K562 (cell line): ENCODE data around the gene ANO9. TPM values are rescaled to one million over a fixed set of nuclear protein-coding genes. Genes with fewer than 3 reads are reported as not detected.

ENCODE experiments used
- ATAC-seq: fragments of 200-7000 bp; cut with Tn5 transposase; 3 replicates; pipeline ENCODE4 v1.9.1; 2020; ENCODE audit warnings: moderate library complexity
- BruUV-seq: library from RNA; stranded (reverse); fragments of 400-500 nt; replicated peaks from 2 replicates; lab custom pipeline; 2021; lab: Mats Ljungman, UMichigan
- CTCF ChIA-PET: fragments of 300-600 bp; formaldehyde crosslinking; extraction: SDS; loops from one replicate; lab custom pipeline; 2021; ENCODE audit warnings: low intra/inter-chr PET ratio; lab: Yijun Ruan, JAX
- POLR2A ChIA-PET: fragments of 300-600, 350-650 bp; sonication (Branson Sonifier 250); formaldehyde crosslinking; extraction: SDS; loops from one replicate; lab custom pipeline; 2021; ENCODE audit warnings: antibody characterized with exemption, inconsistent platforms; lab: Yijun Ruan, JAX
- DNase-seq, 4 experiments: peaks; one replicate each; pipeline versions ENCODE4 v3.0.0 to v3.0.0-alpha.2; 2011 to 2018; ENCODE audit warnings: low spot score in 3 of 4, mixed read lengths in 3 of 4; ENCODE audit errors: extremely low read depth in 1 of 4
- FAIRE-seq: peaks from 2 replicates; lab custom pipeline; 2011; peaks lifted over from hg19 to GRCh38; lab: Jason Lieb, UNC
- H2AFZ ChIP-seq: 2 replicates; pipeline ENCODE4 v1.6.0; 2011; ENCODE audit warnings: low read depth, low read length, control low read depth, inconsistent platforms
- H3K27ac ChIP-seq: fragments of 200-600 bp; 3 replicates; pipeline ENCODE4 v1.8.0; 2011; ENCODE audit warnings: low read depth, mild to moderate bottlenecking, control low read depth, inconsistent platforms, low read length, moderate library complexity, mixed read lengths; ENCODE audit errors: extremely low read depth
- H3K27me3 ChIP-seq, 2 experiments: fragments of 300-600 bp in 1 of 2; 2 replicates in 1 of 2; 3 replicates in 1 of 2; pipeline versions ENCODE4 v1.6.0 to v1.8.0; 2011; ENCODE audit warnings: inconsistent platforms in 2 of 2, low read length in 2 of 2, mild to moderate bottlenecking in 1 of 2, mixed read lengths in 1 of 2, moderate library complexity in 1 of 2; ENCODE audit not compliant: control insufficient read depth in 2 of 2, insufficient read depth in 2 of 2
- H3K36me3 ChIP-seq: fragments of 300-600 bp; 3 replicates; pipeline ENCODE4 v1.8.0; 2011; ENCODE audit warnings: mild to moderate bottlenecking, low read length, inconsistent platforms; ENCODE audit not compliant: control insufficient read depth, insufficient read depth
- H3K4me1 ChIP-seq, 2 experiments: fragments of 200-600 bp in 1 of 2; replicated peaks in 1 of 2; 2 replicates in 1 of 2; 3 replicates in 1 of 2; pipeline versions ENCODE4 v1.5.1 to v1.8.0; 2011; ENCODE audit warnings: inconsistent platforms in 2 of 2, low read length in 2 of 2, mild to moderate bottlenecking in 1 of 2, mixed read lengths in 1 of 2, moderate library complexity in 1 of 2; ENCODE audit not compliant: control insufficient read depth in 2 of 2, insufficient read depth in 2 of 2
- H3K4me2 ChIP-seq: 2 replicates; pipeline ENCODE4 v1.6.1; 2011; ENCODE audit warnings: low read length, control low read depth, inconsistent platforms, mixed read lengths; ENCODE audit not compliant: insufficient read depth
- H3K4me3 ChIP-seq: fragments of 200-600 bp; sonication (generic), shearing (Covaris generic); 2 replicates; pipeline ENCODE4 v1.5.1; 2016; ENCODE audit warnings: control low read depth, inconsistent platforms
- H3K79me2 ChIP-seq: fragments of 200-600 bp; 3 replicates; pipeline ENCODE4 v1.8.0; 2011; ENCODE audit warnings: low read length, inconsistent platforms; ENCODE audit not compliant: control insufficient read depth, insufficient read depth
- H3K9ac ChIP-seq, 2 experiments: 2 replicates each; pipeline versions ENCODE4 v1.6.0 to v1.6.1; 2011; ENCODE audit warnings: low read depth in 2 of 2, low read length in 2 of 2, control low read depth in 1 of 2, inconsistent platforms in 1 of 2, mild to moderate bottlenecking in 1 of 2, mixed read lengths in 1 of 2; ENCODE audit not compliant: insufficient read depth in 1 of 2
- H3K9me1 ChIP-seq: one replicate; pipeline ENCODE4 v1.6.0; 2011; ENCODE audit warnings: inconsistent platforms, mild to moderate bottlenecking, low read length, moderate library complexity; ENCODE audit not compliant: control insufficient read depth, insufficient read depth
- H3K9me3 ChIP-seq: replicated peaks from 2 replicates; pipeline ENCODE4 v1.5.1; 2011; ENCODE audit warnings: low read depth, low read length, inconsistent platforms; ENCODE audit not compliant: control insufficient read depth, insufficient read depth
- H4K20me1 ChIP-seq: replicated peaks from 2 replicates; pipeline ENCODE4 v1.6.1; 2011; ENCODE audit warnings: low read length, inconsistent platforms, mixed read lengths; ENCODE audit not compliant: control insufficient read depth, insufficient read depth
- FOSL1 ChIP-seq: fragments of 200-800 bp; sonication (Bioruptor generic); conservative IDR thresholded peaks from 2 replicates; pipeline ENCODE4 v1.6.1; 2016; ENCODE audit warnings: missing genetic modification characterization, missing compliant biosample characterization
- NFXL1 ChIP-seq: fragments of 450-650 bp; formaldehyde crosslinking; IDR thresholded peaks from 2 replicates; pipeline ENCODE4 v1.4.0; 2021; ENCODE audit warnings: mild to moderate bottlenecking
- NR4A1 ChIP-seq, 2 experiments: fragments of 250-450 bp in 1 of 2; fragments of 450-650 bp in 1 of 2; sonication (Bioruptor Pico) in 1 of 2; IDR thresholded peaks; 2 replicates each; pipeline versions ENCODE4 v1.4.0 to v1.6.1; 2016 to 2020; ENCODE audit warnings: mild to moderate bottlenecking in 2 of 2, missing compliant biosample characterization in 1 of 2, missing genetic modification characterization in 1 of 2, moderate library complexity in 1 of 2
- RBFOX2 ChIP-seq: fragments of 200-400 bp; formaldehyde crosslinking; IDR thresholded peaks from 2 replicates; pipeline ENCODE4 v1.6.1; 2017; ENCODE audit warnings: low read depth, mild to moderate bottlenecking, low read length, moderate library complexity
- TAF7 ChIP-seq: fragments of 450-650 bp; IDR thresholded peaks from 2 replicates; pipeline ENCODE4 v1.6.1; 2016; ENCODE audit warnings: missing genetic modification characterization, missing compliant biosample characterization
- ZNF212 ChIP-seq: fragments of 450-650 bp; formaldehyde crosslinking; IDR thresholded peaks from 2 replicates; pipeline ENCODE4 v1.4.0; 2020; ENCODE audit warnings: mild to moderate bottlenecking
- ZNF23 ChIP-seq: fragments of 250-450 bp; sonication (Bioruptor Pico); IDR thresholded peaks from 2 replicates; pipeline ENCODE4 v1.4.0; 2020; ENCODE audit warnings: mild to moderate bottlenecking
- ZNF445 ChIP-seq: fragments of 250-450 bp; sonication (Bioruptor Pico); IDR thresholded peaks from 2 replicates; pipeline ENCODE4 v1.4.0; 2020; ENCODE audit warnings: low read depth, mild to moderate bottlenecking, moderate library complexity
- ZNF785 ChIP-seq: fragments of 250-450 bp; sonication (Bioruptor Pico); IDR thresholded peaks from 2 replicates; pipeline ENCODE4 v1.4.0; 2020; ENCODE audit warnings: mild to moderate bottlenecking
- WGBS: fragments of 100-300 bp; shearing (Covaris generic); methylation state at CpG from one replicate; pipeline ENCODE4 v1.1.6; 2016; ENCODE audit warnings: low coverage, mixed read lengths; ENCODE audit not compliant: insufficient coverage; ENCODE audit errors: missing lambda C conversion rate; 5-methylcytosine and 5-hydroxymethylcytosine counted together
- in situ Hi-C: fragments of 300-500 bp; cut with MboI; formaldehyde crosslinking; loops from 4 replicates; pipeline ENCODE4 v1.15.0; 2018; ENCODE audit warnings: inconsistent platforms, mixed read lengths
- intact Hi-C: fragments of 100-400 bp; cut with micrococcal nuclease; formaldehyde crosslinking; loops from 2 replicates; pipeline ENCODE4 v1.14.2; 2022
- polyA plus RNA-seq, 8 experiments: library from polyadenylated mRNA; depleted of rRNA in 4 of 8; stranded (reverse) in 5 of 8; unstranded in 3 of 8; fragments of >200 nt; fragmentation: Nextera tagmentation in 2 of 8; fragmentation: Illumina TruSeq in 1 of 8; extraction: Ambion mirVana in 2 of 8; extraction: Trizol in 1 of 8; gene quantifications; 2 replicates each; pipeline versions ENCODE4 v1.2.1 to v1.2.3, GENCODE V29; 2011 to 2014; ENCODE audit warnings: inconsistent platforms in 1 of 8, missing spikeins in 1 of 8
- total RNA-seq, 7 experiments: library from RNA; depleted of rRNA in 6 of 7; stranded (reverse); fragments of >200 nt in 6 of 7; fragmentation: Illumina TruSeq in 2 of 7; extraction: Trizol in 2 of 7; gene quantifications; 2 replicates each; pipeline versions ENCODE4 v1.2.1 to v1.2.3, GENCODE V29; 2011 to 2021; ENCODE audit warnings: low replicate concordance in 1 of 7
- TF ChIP-seq, protein P1 (sequence below), 2 experiments: fragments of 450-650 bp in 1 of 2; sonication (generic) in 1 of 2; formaldehyde crosslinking; conservative IDR thresholded peaks; 2 replicates each; pipeline versions ENCODE4 v1.4.0 to v1.8.1; 2020 to 2022; ENCODE audit warnings: mild to moderate bottlenecking in 1 of 2, missing genetic modification reagents in 1 of 2
- TF ChIP-seq, protein P2 (sequence below), 2 experiments: fragments of 450-650 bp; conservative IDR thresholded peaks; 2 replicates each; pipeline ENCODE4 v1.6.1; 2017; ENCODE audit warnings: mild to moderate bottlenecking in 2 of 2, moderate library complexity in 2 of 2

Gene ANO9
- total and polyA plus RNA-seq, 9 of the 15 experiments (the other 6 are each of a cell fraction or from before 2014, with no cell fraction given), result 0.20 to 14.5 (median 4.5) TPM

DNA sequence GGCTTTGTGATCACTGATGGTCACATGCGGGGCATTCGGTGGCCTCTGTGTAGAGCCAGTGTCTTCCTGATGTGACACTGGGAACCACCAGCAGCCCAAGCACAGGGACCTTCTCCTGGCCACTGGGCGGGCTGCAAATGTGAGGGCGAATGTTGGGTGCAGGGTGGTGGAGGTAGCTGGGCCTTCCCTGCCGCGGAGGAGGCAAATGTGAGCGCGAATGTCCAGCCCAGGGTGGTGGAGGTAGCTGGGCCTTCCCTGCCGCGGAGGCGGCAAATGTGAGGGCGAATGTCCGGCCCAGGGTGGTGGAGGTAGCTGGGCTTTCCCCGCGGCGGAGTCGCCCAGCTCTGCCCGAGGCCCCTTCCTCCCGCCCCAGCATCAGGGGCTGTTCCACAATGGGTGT is 31.6 kb upstream of the ANO9 start:
- peaks cover 0 to 52% of the 10 kb centered on the region in 2 experiments; a peak in 3 of 5 replicates for H3K4me1 ChIP-seq
- no peak overlapping the region for H3K4me3 ChIP-seq
- H4K20me1 ChIP-seq, result no peaks in the 10 kb centered on the region
- 0 out of 2 replicates have a peak, but pooled peaks have one; percentile 14 for TF ChIP-seq RBFOX2
- TF ChIP-seq NR4A1 (CRISPR knock-in tag; IDR thresholded peaks at IDR 0.05), result no peak
- no peak for TF ChIP-seq NR4A1 (tag; IDR thresholded peaks at IDR 0.05)
- TF ChIP-seq, all 486 proteins: peak for 1
- intact Hi-C loops (no loop called here), in situ Hi-C loops (no loop called here)
- no peak for FAIRE-seq
- Histone ChIP-seq H3K27me3 (no peaks in the 10 kb centered on the region), H3K9me1 (no peaks in the 10 kb centered on the region), H3K79me2 (peaks cover 58% of the 10 kb centered on the region), H3K4me2 (no peak overlapping the region), H3K9ac (no peak overlapping the region), H2AFZ (no peak overlapping the region), H3K27ac (no peak overlapping the region), H3K36me3 (peaks cover 27% of the 10 kb centered on the region), H3K9me3 (no peaks in the 10 kb centered on the region)
- no TSS peak for BruUV-seq
- POLR2A ChIA-PET, result interaction anchor here (1.4 kb wide), 1 partner anchor 8 kb away, joined by 4 read pairs; no protein-coding TSS in a partner anchor
- no peak for DNase-seq
- WGBS, result 96% methylated on average over 18 of the region's 19 CpGs
- ATAC-seq, result no peak
- CTCF ChIA-PET, result no interaction called here

DNA sequence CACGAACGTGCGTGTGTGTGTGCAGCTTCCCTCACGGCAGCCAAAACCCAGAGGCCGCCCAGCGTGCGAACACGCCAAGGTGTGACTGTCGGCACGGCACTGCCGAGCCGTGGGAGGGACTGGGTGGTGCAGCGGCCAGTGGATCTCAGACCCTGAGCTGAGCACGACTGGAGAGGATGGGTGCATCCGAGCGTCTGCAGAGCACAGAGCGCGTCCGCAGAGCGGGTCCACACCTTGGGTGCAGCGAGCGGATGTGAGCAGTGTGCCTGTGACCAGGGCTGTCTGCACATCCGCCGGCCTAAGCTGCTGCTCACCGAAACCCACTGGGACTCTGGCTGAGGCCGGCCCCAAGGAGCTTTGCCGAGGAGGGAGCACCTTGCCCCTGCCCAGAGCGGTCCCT is 31.0 kb upstream of the ANO9 start:
- in situ Hi-C loops, result no loop called here
- Histone ChIP-seq H3K4me1 (peaks cover 0 to 52% of the 10 kb centered on the region in 2 experiments; a peak in 3 of 5 replicates), H3K4me2 (no peak overlapping the region), H2AFZ (no peak overlapping the region), H3K9ac (0 out of 4 replicates have a peak overlapping the region, but pooled peaks of 1 of the 2 experiments have one; percentile 40), H3K79me2 (peaks cover 61% of the 10 kb centered on the region), H3K27ac (no peak overlapping the region), H3K9me1 (no peaks in the 10 kb centered on the region), H3K4me3 (no peak overlapping the region), H3K9me3 (no peaks in the 10 kb centered on the region), H3K27me3 (no peaks in the 10 kb centered on the region), H3K36me3 (peaks cover 27% of the 10 kb centered on the region), H4K20me1 (no peaks in the 10 kb centered on the region)
- CTCF ChIA-PET, result no interaction called here
- ATAC-seq (no peak), DNase-seq (no peak), FAIRE-seq (no peak)
- WGBS, result 96% methylated on average over 18 of the region's 28 CpGs
- intact Hi-C loops, result no loop called here
- POLR2A ChIA-PET, result no interaction called here
- no TSS peak for BruUV-seq
- no peak for TF ChIP-seq TAF7 (tag)
- TF ChIP-seq FOSL1 (tag), result no peak
- TF ChIP-seq ZNF23 (CRISPR knock-in tag), result no peak
- TF ChIP-seq ZNF445, result no peak
- no peak for TF ChIP-seq ZNF785 (CRISPR knock-in tag)
- no peak for TF ChIP-seq NFXL1 (CRISPR knock-in tag)
- TF ChIP-seq, protein P1, sequence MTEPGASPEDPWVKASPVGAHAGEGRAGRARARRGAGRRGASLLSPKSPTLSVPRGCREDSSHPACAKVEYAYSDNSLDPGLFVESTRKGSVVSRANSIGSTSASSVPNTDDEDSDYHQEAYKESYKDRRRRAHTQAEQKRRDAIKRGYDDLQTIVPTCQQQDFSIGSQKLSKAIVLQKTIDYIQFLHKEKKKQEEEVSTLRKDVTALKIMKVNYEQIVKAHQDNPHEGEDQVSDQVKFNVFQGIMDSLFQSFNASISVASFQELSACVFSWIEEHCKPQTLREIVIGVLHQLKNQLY (CRISPR knock-in tag; conservative IDR thresholded peaks at IDR 0.05), result no peak
- no peak for TF ChIP-seq ZNF212 (CRISPR knock-in tag)
- TF ChIP-seq, protein P2, sequence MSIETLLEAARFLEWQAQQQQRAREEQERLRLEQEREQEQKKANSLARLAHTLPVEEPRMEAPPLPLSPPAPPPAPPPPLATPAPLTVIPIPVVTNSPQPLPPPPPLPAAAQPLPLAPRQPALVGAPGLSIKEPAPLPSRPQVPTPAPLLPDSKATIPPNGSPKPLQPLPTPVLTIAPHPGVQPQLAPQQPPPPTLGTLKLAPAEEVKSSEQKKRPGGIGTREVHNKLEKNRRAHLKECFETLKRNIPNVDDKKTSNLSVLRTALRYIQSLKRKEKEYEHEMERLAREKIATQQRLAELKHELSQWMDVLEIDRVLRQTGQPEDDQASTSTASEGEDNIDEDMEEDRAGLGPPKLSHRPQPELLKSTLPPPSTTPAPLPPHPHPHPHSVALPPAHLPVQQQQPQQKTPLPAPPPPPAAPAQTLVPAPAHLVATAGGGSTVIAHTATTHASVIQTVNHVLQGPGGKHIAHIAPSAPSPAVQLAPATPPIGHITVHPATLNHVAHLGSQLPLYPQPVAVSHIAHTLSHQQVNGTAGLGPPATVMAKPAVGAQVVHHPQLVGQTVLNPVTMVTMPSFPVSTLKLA (conservative IDR thresholded peaks at IDR 0.05), result no peak
